Suppressor macrophage (primary cell): ENCODE results near the gene MAFG.

Experiments used
- DNase-seq, 4 experiments: peaks; one replicate each; pipeline ENCODE4 v3.0.0-alpha.2; 2020 to 2022
- total RNA-seq, 17 experiments: gene quantifications; one replicate each; lab custom pipeline; 2026; ENCODE audit warnings: mixed read lengths in 6 of 17, inconsistent platforms in 3 of 17; lab: John Stamatoyannopoulos, UW

Gene MAFG
- 45.9 to 94.8 (median 73.5) reads per million in 17 experiments for total RNA-seq

GRCh38 chr17:81927653-81928543 lies at the start of gene MAFG:
Gene MAFG, minus strand, starts transcription at chr17:81927735. Its CDS starts 4,550 bp downstream, at chr17:81923185.
- peak; percentile 97 to 99 (median 98) for DNase-seq

GRCh38 chr17:81976332-81977210 lies 49.0 kb upstream of the MAFG start:
- peak; percentile 29 to 61 (median 40) for DNase-seq

GRCh38 chr17:81973432-81973831 lies 45.9 kb upstream of the MAFG start:
- no peak for DNase-seq

- no peak for DNase-seq
Measured at GRCh38 chr17:81968850-81969812, 41.6 kb upstream of the MAFG start.

- DNase-seq, result no peak
Measured at GRCh38 chr17:81968396-81968745, 40.8 kb upstream of the MAFG start.

GRCh38 chr17:81967533-81968395 lies 40.2 kb upstream of the MAFG start:
- peak; percentile 90 to 95 (median 94) for DNase-seq

- no peak for DNase-seq
Measured at GRCh38 chr17:81967244-81967532, 39.7 kb upstream of the MAFG start.

GRCh38 chr17:81966343-81967243 lies 39.1 kb upstream of the MAFG start:
- peak; percentile 50 to 82 (median 64) for DNase-seq

GRCh38 chr17:81964081-81964849 lies 36.7 kb upstream of the MAFG start:
- no peak for DNase-seq

- no peak for DNase-seq
Measured at GRCh38 chr17:81962499-81963441, 35.2 kb upstream of the MAFG start.

GRCh38 chr17:81961521-81962498 lies 34.3 kb upstream of the MAFG start:
- no peak for DNase-seq

GRCh38 chr17:81961087-81961511 lies 33.6 kb upstream of the MAFG start, which contains the start of gene NOTUM:
Gene NOTUM, minus strand, starts transcription at chr17:81961187. Its CDS starts 278 bp downstream, at chr17:81960909.
- peak in 3 of 4 experiments; percentile 33 to 68 (median 53) for DNase-seq

GRCh38 chr17:81960130-81960958 lies 32.8 kb upstream of the MAFG start:
- DNase-seq, result peak in 1 of 4 experiments; percentile 36

GRCh38 chr17:81959362-81960129 lies 32.0 kb upstream of the MAFG start:
- peak; percentile 76 to 94 (median 86) for DNase-seq
